ENCODE data around the gene FOXD2.
"Not testable (repeated sequence)": the region's sequence is repeated elsewhere in the genome, so short reads cannot be mapped to it uniquely, and the experiment has no call there.

FOXD2 gene

GRCh38 chr1:47440599-47441081 lies 2.8 kb downstream of the FOXD2 start:
- DNase-seq (ENCODE audit: low read depth): no peak

GRCh38 chr1:47441450-47442106 lies 3.7 kb downstream of the FOXD2 start:
- DNase-seq (ENCODE audit: low read depth): no peak

GRCh38 chr1:47442202-47442601 lies 4.4 kb downstream of the FOXD2 start:
- DNase-seq (ENCODE audit: low read depth): no peak

- DNase-seq (ENCODE audit: low read depth): no peak
These were observed 5.1 kb downstream of the FOXD2 start for GRCh38 chr1:47442842-47443529.

GRCh38 chr1:47443530-47444296 lies 5.9 kb downstream of the FOXD2 start:
- no peak for DNase-seq (ENCODE audit: low read depth)

- no peak for DNase-seq (ENCODE audit: low read depth)
These were observed 6.4 kb downstream of the FOXD2 start for GRCh38 chr1:47444297-47444561.

GRCh38 chr1:47444562-47445465 lies 7.0 kb downstream of the FOXD2 start:
- peak; percentile 27 for DNase-seq (ENCODE audit: low read depth)

GRCh38 chr1:47445823-47446550 lies 8.1 kb downstream of the FOXD2 start:
- no peak for DNase-seq (ENCODE audit: low read depth)

- no peak for DNase-seq (ENCODE audit: low read depth)
These were observed 10.8 kb downstream of the FOXD2 start for GRCh38 chr1:47448462-47449222.

GRCh38 chr1:47449822-47450552 lies 12.1 kb downstream of the FOXD2 start:
- DNase-seq (ENCODE audit: low read depth): no peak

GRCh38 chr1:47450606-47451005 lies 12.8 kb downstream of the FOXD2 start:
- no peak for DNase-seq (ENCODE audit: low read depth)

- DNase-seq (ENCODE audit: low read depth): no peak
These were observed 14.6 kb downstream of the FOXD2 start for GRCh38 chr1:47452426-47452825.

- not testable (repeated sequence) for DNase-seq (ENCODE audit: low read depth)
These were observed 16.1 kb downstream of the FOXD2 start for GRCh38 chr1:47453910-47454309.

- DNase-seq (ENCODE audit: low read depth): no peak
These were observed 18.4 kb downstream of the FOXD2 start for GRCh38 chr1:47456250-47456649.

- DNase-seq (ENCODE audit: low read depth): not testable (repeated sequence)
These were observed 19.7 kb downstream of the FOXD2 start for GRCh38 chr1:47457547-47457946.

- no peak for DNase-seq (ENCODE audit: low read depth)
These were observed 21.5 kb downstream of the FOXD2 start for GRCh38 chr1:47459253-47459788.

- DNase-seq (ENCODE audit: low read depth): no peak
These were observed 22.2 kb downstream of the FOXD2 start for GRCh38 chr1:47460040-47460439.

GRCh38 chr1:47460456-47460855 lies 22.6 kb downstream of the FOXD2 start:
- no peak for DNase-seq (ENCODE audit: low read depth)

- no peak for DNase-seq (ENCODE audit: low read depth)
These were observed 27.8 kb downstream of the FOXD2 start for GRCh38 chr1:47465605-47466004.

Data from activated T-cell treated with anti-CD3 and anti-CD28 coated beads for 48 hours (primary cell).